SJCRH30 (cell line): Measurements from ENCODE around the gene MYO1B. TPM values are rescaled to one million over a fixed set of nuclear protein-coding genes. Genes with fewer than 3 reads are reported as not detected.
A peak's percentile ranks its signal among the peaks of the same experiment; 100 is the strongest.

Experiments
- DNase-seq, 2 experiments: peaks; one replicate each; pipeline ENCODE4 v3.0.0-alpha.2; 2015 to 2020
- H3K27ac ChIP-seq: fragments of 250-450 bp; sonication (Bioruptor Pico); 2 replicates; pipeline ENCODE4 v1.5.1; 2020; ENCODE audit warnings: mild to moderate bottlenecking, moderate library complexity
- H3K27me3 ChIP-seq: fragments of 250-450 bp; sonication (Bioruptor Pico); 2 replicates; pipeline ENCODE4 v1.5.1; 2020; ENCODE audit warnings: mild to moderate bottlenecking, moderate library complexity
- H3K36me3 ChIP-seq: fragments of 250-450 bp; sonication (Bioruptor Pico); 2 replicates; pipeline ENCODE4 v1.5.1; 2020; ENCODE audit warnings: mild to moderate bottlenecking, moderate library complexity
- H3K4me1 ChIP-seq: fragments of 250-450 bp; sonication (Bioruptor Pico); 2 replicates; pipeline ENCODE4 v1.5.1; 2020; ENCODE audit warnings: mild to moderate bottlenecking, moderate library complexity
- H3K4me3 ChIP-seq: fragments of 250-450 bp; sonication (Bioruptor Pico); 2 replicates; pipeline ENCODE4 v1.5.1; 2020; ENCODE audit warnings: mild to moderate bottlenecking, moderate library complexity
- H3K9me3 ChIP-seq: fragments of 250-450 bp; sonication (Bioruptor Pico); replicated peaks from 2 replicates; pipeline ENCODE4 v1.5.1; 2020; ENCODE audit warnings: mild to moderate bottlenecking, moderate library complexity
- total RNA-seq: library from RNA; depleted of rRNA; stranded (reverse); fragments of >200 nt; shearing (Covaris generic); gene quantifications from 2 replicates; pipeline ENCODE4 v1.2.3, GENCODE V29; 2014

The MYO1B gene
- total RNA-seq, 1 experiment from 2014 or later: 265 TPM

- Histone ChIP-seq H3K27me3 (no peaks in the 10 kb centered on the region), H3K36me3 (peaks cover 85% of the 10 kb centered on the region), H3K9me3 (no peaks in the 10 kb centered on the region), H3K4me1 (peaks cover 19% of the 10 kb centered on the region), H3K27ac (no peak overlapping the region), H3K4me3 (no peak overlapping the region)
- DNase-seq: no peak
Observed at GRCh38 chr2:191405546-191405945, 160.3 kb downstream of the MYO1B start.

GRCh38 chr2:191410646-191411436 lies 165.6 kb downstream of the MYO1B start:
- H3K36me3 ChIP-seq: peaks cover 89% of the 10 kb centered on the region
- H3K4me3 ChIP-seq: no peak overlapping the region
- no peaks in the 10 kb centered on the region for H3K9me3 ChIP-seq
- DNase-seq: no peak
- H3K4me1 ChIP-seq: no peaks in the 10 kb centered on the region
- no peaks in the 10 kb centered on the region for H3K27me3 ChIP-seq
- H3K27ac ChIP-seq: no peak overlapping the region

- Histone ChIP-seq H3K36me3 (peaks cover 91% of the 10 kb centered on the region), H3K27me3 (no peaks in the 10 kb centered on the region), H3K4me1 (no peaks in the 10 kb centered on the region), H3K9me3 (no peaks in the 10 kb centered on the region), H3K27ac (no peak overlapping the region), H3K4me3 (no peak overlapping the region)
- DNase-seq: no peak
Observed at GRCh38 chr2:191411472-191411871, 166.3 kb downstream of the MYO1B start.

GRCh38 chr2:191412353-191412752 lies 167.1 kb downstream of the MYO1B start:
- H3K27me3 ChIP-seq: no peaks in the 10 kb centered on the region
- H3K4me3 ChIP-seq: no peak overlapping the region
- peaks cover 93% of the 10 kb centered on the region for H3K36me3 ChIP-seq
- DNase-seq: no peak
- H3K4me1 ChIP-seq: no peaks in the 10 kb centered on the region
- no peak overlapping the region for H3K27ac ChIP-seq
- H3K9me3 ChIP-seq: no peaks in the 10 kb centered on the region

GRCh38 chr2:191415101-191415500 lies 169.9 kb downstream of the MYO1B start:
- Histone ChIP-seq H3K36me3 (peaks cover 78% of the 10 kb centered on the region), H3K9me3 (no peaks in the 10 kb centered on the region), H3K27ac (no peak overlapping the region), H3K4me3 (no peak overlapping the region), H3K4me1 (no peaks in the 10 kb centered on the region), H3K27me3 (no peaks in the 10 kb centered on the region)
- no peak for DNase-seq

GRCh38 chr2:191415858-191416257 lies 170.7 kb downstream of the MYO1B start:
- Histone ChIP-seq H3K27ac (no peak overlapping the region), H3K27me3 (no peaks in the 10 kb centered on the region), H3K4me1 (no peaks in the 10 kb centered on the region), H3K4me3 (no peak overlapping the region), H3K9me3 (no peaks in the 10 kb centered on the region), H3K36me3 (peaks cover 74% of the 10 kb centered on the region)
- DNase-seq: no peak

GRCh38 chr2:191417746-191418145 lies 172.5 kb downstream of the MYO1B start:
- H3K4me1 ChIP-seq: no peaks in the 10 kb centered on the region
- H3K36me3 ChIP-seq: peaks cover 74% of the 10 kb centered on the region
- H3K27me3 ChIP-seq: no peaks in the 10 kb centered on the region
- no peak for DNase-seq
- H3K27ac ChIP-seq: no peak overlapping the region
- H3K9me3 ChIP-seq: no peaks in the 10 kb centered on the region
- H3K4me3 ChIP-seq: no peak overlapping the region

GRCh38 chr2:191421950-191422349 lies 176.7 kb downstream of the MYO1B start:
- Histone ChIP-seq H3K4me1 (no peaks in the 10 kb centered on the region), H3K36me3 (peaks cover 66% of the 10 kb centered on the region), H3K4me3 (no peak overlapping the region), H3K27ac (no peak overlapping the region), H3K27me3 (no peaks in the 10 kb centered on the region), H3K9me3 (no peaks in the 10 kb centered on the region)
- no peak for DNase-seq

- DNase-seq: no peak
- Histone ChIP-seq H3K4me1 (no peaks in the 10 kb centered on the region), H3K9me3 (no peaks in the 10 kb centered on the region), H3K36me3 (peaks cover 37% of the 10 kb centered on the region), H3K4me3 (no peak overlapping the region), H3K27ac (no peak overlapping the region), H3K27me3 (no peaks in the 10 kb centered on the region)
Observed at GRCh38 chr2:191427031-191427430, 181.8 kb downstream of the MYO1B start.

- Histone ChIP-seq H3K9me3 (no peaks in the 10 kb centered on the region), H3K4me1 (no peaks in the 10 kb centered on the region), H3K4me3 (no peak overlapping the region), H3K36me3 (peaks cover 27% of the 10 kb centered on the region), H3K27ac (no peak overlapping the region), H3K27me3 (no peaks in the 10 kb centered on the region)
- DNase-seq: no peak
Observed at GRCh38 chr2:191428141-191428540, 182.9 kb downstream of the MYO1B start.

GRCh38 chr2:191430476-191430875 lies 185.3 kb downstream of the MYO1B start:
- H3K27ac ChIP-seq: no peak overlapping the region
- H3K36me3 ChIP-seq: peaks cover 4% of the 10 kb centered on the region; the same call in 1 of the 2 replicates
- no peaks in the 10 kb centered on the region for H3K27me3 ChIP-seq
- 0 out of 2 replicates have a peak, but pooled peaks cover 9% of the 10 kb centered on the region for H3K9me3 ChIP-seq
- no peak for DNase-seq
- H3K4me3 ChIP-seq: no peak overlapping the region
- H3K4me1 ChIP-seq: no peaks in the 10 kb centered on the region

GRCh38 chr2:191432121-191432520 lies 186.9 kb downstream of the MYO1B start:
- H3K27me3 ChIP-seq: no peaks in the 10 kb centered on the region
- no peak overlapping the region for H3K4me3 ChIP-seq
- H3K36me3 ChIP-seq: no peaks in the 10 kb centered on the region
- DNase-seq: no peak
- 0 out of 2 replicates have a peak, but pooled peaks cover 9% of the 10 kb centered on the region for H3K9me3 ChIP-seq
- H3K27ac ChIP-seq: no peak overlapping the region
- no peaks in the 10 kb centered on the region for H3K4me1 ChIP-seq

GRCh38 chr2:191434072-191434471 lies 188.9 kb downstream of the MYO1B start:
- no peak overlapping the region for H3K27ac ChIP-seq
- H3K36me3 ChIP-seq: no peaks in the 10 kb centered on the region
- H3K4me1 ChIP-seq: no peaks in the 10 kb centered on the region
- H3K4me3 ChIP-seq: no peak overlapping the region
- no peaks in the 10 kb centered on the region for H3K27me3 ChIP-seq
- 0 out of 2 replicates have a peak, but pooled peaks cover 9% of the 10 kb centered on the region for H3K9me3 ChIP-seq
- DNase-seq: peak; percentile 33 to 57

- H3K4me3 ChIP-seq: no peak overlapping the region
- DNase-seq: no peak
Observed at GRCh38 chr2:191435141-191435540, 189.9 kb downstream of the MYO1B start.

GRCh38 chr2:191436368-191437055 lies 191.3 kb downstream of the MYO1B start:
- Histone ChIP-seq H3K4me3 (no peak overlapping the region), H3K27ac (no peak overlapping the region), H3K9me3 (0 out of 2 replicates have a peak, but pooled peaks cover 9% of the 10 kb centered on the region), H3K36me3 (no peaks in the 10 kb centered on the region), H3K4me1 (no peaks in the 10 kb centered on the region), H3K27me3 (no peaks in the 10 kb centered on the region)
- no peak for DNase-seq

More at GRCh38 chr2:191435141-191435540, 189.9 kb downstream of the MYO1B start:
- H3K27ac ChIP-seq: no peak overlapping the region
- no peaks in the 10 kb centered on the region for H3K4me1 ChIP-seq
- H3K36me3 ChIP-seq: no peaks in the 10 kb centered on the region
- no peaks in the 10 kb centered on the region for H3K27me3 ChIP-seq
- H3K9me3 ChIP-seq: 0 out of 2 replicates have a peak, but pooled peaks cover 9% of the 10 kb centered on the region
